Vagina (tissue), 2 donors: Measurements from ENCODE around the gene PRDM16. TPM values are rescaled to one million over a fixed set of nuclear protein-coding genes. Genes with fewer than 3 reads are reported as not detected.

Experiments
- DNase-seq, 2 donors: peaks; one replicate each; pipeline ENCODE4 v3.0.0-alpha.2; 2017; ENCODE audit errors: extremely low spot score in 2 of 2
- H3K27ac ChIP-seq: fragments of 200-600 bp; sonication (generic); one replicate; pipeline ENCODE4 v1.5.1; 2019
- H3K27me3 ChIP-seq: fragments of 200-600 bp; sonication (generic); one replicate; pipeline ENCODE4 v1.5.1; 2019
- H3K36me3 ChIP-seq, 2 donors: fragments of 200-600 bp; sonication (generic); one replicate each; pipeline ENCODE4 v1.5.1; 2017 to 2019
- H3K4me1 ChIP-seq: fragments of 200-600 bp; sonication (generic); one replicate; pipeline ENCODE4 v1.5.1; 2019
- H3K4me3 ChIP-seq, 2 donors: fragments of 200-600 bp; sonication (generic); 1 replicate in 1 of 2; 2 replicates in 1 of 2; pipeline ENCODE4 v1.5.1; 2016 to 2019
- H3K9me3 ChIP-seq: fragments of 200-600 bp; sonication (generic); one replicate; pipeline ENCODE4 v1.5.1; 2019
- CTCF ChIP-seq, 3 experiments: fragments of 450-650 bp in 2 of 3; fragments of 200-600 bp in 1 of 3; sonication (generic) in 1 of 3; IDR thresholded peaks; one replicate each; pipeline ENCODE4 v1.5.1; 2017 to 2019; ENCODE audit warnings: antibody characterized with exemption in 3 of 3, mild to moderate bottlenecking in 2 of 3, moderate library complexity in 2 of 3
- POLR2A ChIP-seq, 2 donors: fragments of 450-650 bp; IDR thresholded peaks; one replicate each; pipeline ENCODE4 v1.6.1; 2017; ENCODE audit warnings: antibody characterized with exemption in 2 of 2, mild to moderate bottlenecking in 2 of 2, moderate library complexity in 2 of 2
- POLR2AphosphoS5 ChIP-seq, 2 donors: sonication (generic); formaldehyde crosslinking; IDR thresholded peaks; one replicate each; pipeline ENCODE4 v1.9.0; 2017; ENCODE audit warnings: antibody characterized with exemption in 2 of 2, mild to moderate bottlenecking in 2 of 2, low read depth in 1 of 2; ENCODE audit not compliant: insufficient read depth in 1 of 2
- intact Hi-C: fragments of 100-400 bp; cut with DNase I; formaldehyde crosslinking; loops from one replicate; pipeline ENCODE4 v1.15.1; 2023
- total RNA-seq: library from RNA; depleted of rRNA; stranded (reverse); fragments of >200 nt; gene quantifications from one replicate; pipeline ENCODE4 v1.2.3, GENCODE V29; 2016

The PRDM16 gene
- total RNA-seq, 1 donor from 2014 or later = 3.9 TPM

- no peaks in the 10 kb centered on the region for H3K27me3 ChIP-seq
- no peaks in the 10 kb centered on the region for H3K9me3 ChIP-seq
- DNase-seq = no peak
- TF ChIP-seq POLR2A (IDR thresholded peaks at IDR 0.05) (no peak), POLR2AphosphoS5 (IDR thresholded peaks at IDR 0.05; ENCODE audit: insufficient read depth in 1 of 2, low read depth in 1 of 2) (no peak), CTCF (IDR thresholded peaks at IDR 0.05) (no peak)
- no peak overlapping the region for H3K4me3 ChIP-seq
- no peaks in the 10 kb centered on the region for H3K36me3 ChIP-seq
- intact Hi-C loops = no loop called here
- H3K4me1 ChIP-seq = no peaks in the 10 kb centered on the region
- no peak overlapping the region for H3K27ac ChIP-seq
Measured at GRCh38 chr1:3096345-3096744, 27.3 kb downstream of the PRDM16 start.

GRCh38 chr1:3097231-3097630, 28.2 kb downstream of the PRDM16 start:
- H3K36me3 ChIP-seq = no peaks in the 10 kb centered on the region
- no peak overlapping the region for H3K27ac ChIP-seq
- no peaks in the 10 kb centered on the region for H3K9me3 ChIP-seq
- no peaks in the 10 kb centered on the region for H3K27me3 ChIP-seq
- no peak for DNase-seq
- no peak overlapping the region for H3K4me3 ChIP-seq
- intact Hi-C loops = no loop called here
- H3K4me1 ChIP-seq = no peaks in the 10 kb centered on the region
- TF ChIP-seq POLR2AphosphoS5 (IDR thresholded peaks at IDR 0.05; ENCODE audit: insufficient read depth in 1 of 2, low read depth in 1 of 2) = no peak
- no peak for TF ChIP-seq CTCF (IDR thresholded peaks at IDR 0.05)
- no peak for TF ChIP-seq POLR2A (IDR thresholded peaks at IDR 0.05)

GRCh38 chr1:3097861-3098260, 28.9 kb downstream of the PRDM16 start:
- TF ChIP-seq CTCF (IDR thresholded peaks at IDR 0.05) (no peak), POLR2AphosphoS5 (IDR thresholded peaks at IDR 0.05; ENCODE audit: insufficient read depth in 1 of 2, low read depth in 1 of 2) (no peak), POLR2A (IDR thresholded peaks at IDR 0.05) (no peak)
- no peaks in the 10 kb centered on the region for H3K36me3 ChIP-seq
- DNase-seq = no peak
- H3K27me3 ChIP-seq = no peaks in the 10 kb centered on the region
- no peaks in the 10 kb centered on the region for H3K9me3 ChIP-seq
- intact Hi-C loops = no loop called here
- H3K4me3 ChIP-seq = no peak overlapping the region
- H3K27ac ChIP-seq = no peak overlapping the region
- H3K4me1 ChIP-seq = no peaks in the 10 kb centered on the region

GRCh38 chr1:3099861-3100260, 30.9 kb downstream of the PRDM16 start:
- no peak for TF ChIP-seq POLR2AphosphoS5 (IDR thresholded peaks at IDR 0.05; ENCODE audit: insufficient read depth in 1 of 2, low read depth in 1 of 2)
- TF ChIP-seq CTCF (IDR thresholded peaks at IDR 0.05) = no peak
- no peak for TF ChIP-seq POLR2A (IDR thresholded peaks at IDR 0.05)
- intact Hi-C loops = no loop called here
- Histone ChIP-seq H3K27ac (no peak overlapping the region), H3K27me3 (no peaks in the 10 kb centered on the region), H3K36me3 (no peaks in the 10 kb centered on the region), H3K9me3 (no peaks in the 10 kb centered on the region), H3K4me3 (no peak overlapping the region), H3K4me1 (no peaks in the 10 kb centered on the region)
- DNase-seq = no peak

- H3K4me1 ChIP-seq = no peaks in the 10 kb centered on the region
- no peak overlapping the region for H3K27ac ChIP-seq
- no peaks in the 10 kb centered on the region for H3K9me3 ChIP-seq
- no peak for DNase-seq
- no peak overlapping the region for H3K4me3 ChIP-seq
- H3K36me3 ChIP-seq = no peaks in the 10 kb centered on the region
- intact Hi-C loops = no loop called here
- H3K27me3 ChIP-seq = no peaks in the 10 kb centered on the region
- TF ChIP-seq CTCF (IDR thresholded peaks at IDR 0.05) (no peak), POLR2AphosphoS5 (IDR thresholded peaks at IDR 0.05; ENCODE audit: insufficient read depth in 1 of 2, low read depth in 1 of 2) (no peak), POLR2A (IDR thresholded peaks at IDR 0.05) (no peak)
Measured at GRCh38 chr1:3101124-3101939, 32.3 kb downstream of the PRDM16 start.
